ENCODE results near the gene GAREM1. TPM values are rescaled to one million over a fixed set of nuclear protein-coding genes. Genes with fewer than 3 reads are reported as not detected.

The GAREM1 gene
- polyA plus RNA-seq, 3 donors from 2014 or later = 0.03 TPM; not detected in 2

DNA sequence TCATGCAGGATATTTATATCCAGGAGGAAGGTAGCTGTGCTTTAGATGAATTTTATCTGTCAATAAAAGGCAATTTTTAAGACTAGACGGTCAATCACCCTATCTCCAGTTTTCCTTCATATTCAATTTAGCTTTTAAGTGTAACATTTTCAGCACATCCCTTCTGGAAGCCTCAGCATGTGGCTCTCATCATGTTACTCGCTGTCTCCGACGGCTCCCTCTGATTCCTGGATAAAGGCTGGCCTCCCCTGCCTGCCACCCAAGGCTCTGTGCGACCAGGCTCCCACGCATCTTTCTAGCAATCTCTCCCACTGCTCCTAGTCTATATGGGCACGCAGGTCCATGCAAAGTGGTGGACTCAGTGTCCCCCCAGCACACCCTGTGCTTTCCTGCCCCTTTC lies 196.4 kb downstream of the GAREM1 start:
- Mint-ChIP-seq H3K4me1 (no peaks in the 10 kb centered on the region), H3K9me3 (no peaks in the 10 kb centered on the region), H3K27ac (no peak overlapping the region), H3K4me3 (no peak overlapping the region), H3K36me3 (no peaks in the 10 kb centered on the region), H3K27me3 (ENCODE audit: low read depth in 3 of 3) (peaks cover 0 to 11% (median 2%) of the 10 kb centered on the region in 3 donors)
- DNase-seq = no peak

DNA sequence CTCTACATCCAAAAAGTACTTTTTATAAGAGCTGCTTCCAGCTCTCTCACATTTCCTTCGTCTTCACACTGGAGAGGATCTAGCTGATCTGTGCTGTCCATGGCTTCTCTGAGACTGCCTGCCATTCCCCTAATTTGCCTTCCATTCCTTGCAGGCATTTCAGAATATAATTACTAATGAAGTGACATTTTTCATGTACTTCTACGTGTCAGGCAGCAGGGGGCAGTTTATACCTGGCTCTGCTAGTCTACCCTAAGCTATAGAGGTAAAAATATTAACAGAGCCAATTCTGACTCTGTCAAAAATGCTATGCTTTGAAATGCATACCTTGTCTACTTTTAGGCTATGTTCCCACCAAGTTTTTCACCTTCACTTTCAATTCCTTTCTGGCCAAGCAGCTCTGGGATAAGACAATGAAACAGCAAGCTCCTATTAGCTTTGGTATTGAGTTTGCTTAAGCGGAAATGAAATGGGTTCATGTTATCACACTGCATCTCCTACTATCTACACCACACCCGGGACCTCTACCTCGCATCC lies 198.9 kb downstream of the GAREM1 start:
- no peak overlapping the region for H3K27ac Mint-ChIP-seq
- no peaks in the 10 kb centered on the region for H3K36me3 Mint-ChIP-seq
- H3K27me3 Mint-ChIP-seq (ENCODE audit: low read depth in 3 of 3) = peaks cover 0 to 11% (median 5%) of the 10 kb centered on the region in 3 donors
- H3K4me1 Mint-ChIP-seq = no peaks in the 10 kb centered on the region
- no peaks in the 10 kb centered on the region for H3K9me3 Mint-ChIP-seq
- H3K4me3 Mint-ChIP-seq = no peak overlapping the region
- no peak for DNase-seq

DNA sequence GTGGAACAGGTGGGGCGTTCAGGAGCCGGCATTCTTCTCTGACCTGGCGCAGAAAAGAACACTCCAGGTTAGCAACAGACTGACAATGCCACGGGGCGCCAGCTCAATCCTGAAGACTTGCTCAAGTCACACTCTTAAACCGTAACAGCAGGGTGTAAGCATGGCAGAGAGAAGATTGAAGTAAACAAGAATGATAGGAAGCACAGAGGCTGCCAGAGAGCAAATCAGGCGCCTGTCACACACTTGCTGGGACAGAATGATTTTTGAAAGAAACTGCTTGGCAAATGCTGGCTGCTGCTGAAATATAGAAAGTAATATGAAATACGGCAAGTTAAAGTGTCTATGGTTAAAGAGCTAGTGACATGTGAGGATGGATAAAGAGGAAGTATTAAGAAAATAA lies 200.3 kb downstream of the GAREM1 start:
- Mint-ChIP-seq H3K27ac (no peak overlapping the region), H3K27me3 (ENCODE audit: low read depth in 3 of 3) (peaks cover 0 to 12% (median 2%) of the 10 kb centered on the region in 3 donors), H3K4me3 (no peak overlapping the region)

GRCh38 chr18:32267463-32267862 lies 203.2 kb downstream of the GAREM1 start:
- no peaks in the 10 kb centered on the region for H3K4me1 Mint-ChIP-seq
- H3K27me3 Mint-ChIP-seq (ENCODE audit: low read depth in 3 of 3) = peaks cover 2 to 4% (median 2%) of the 10 kb centered on the region in 3 donors
- H3K9me3 Mint-ChIP-seq = no peaks in the 10 kb centered on the region
- H3K27ac Mint-ChIP-seq = no peak overlapping the region
- no peaks in the 10 kb centered on the region for H3K36me3 Mint-ChIP-seq
- no peak for DNase-seq
- no peak overlapping the region for H3K4me3 Mint-ChIP-seq

More for the DNA sequence above, 200.3 kb downstream of the GAREM1 start:
- H3K9me3 Mint-ChIP-seq = no peaks in the 10 kb centered on the region
- no peaks in the 10 kb centered on the region for H3K4me1 Mint-ChIP-seq
- DNase-seq = no peak
- H3K36me3 Mint-ChIP-seq = no peaks in the 10 kb centered on the region

- no peaks in the 10 kb centered on the region for H3K4me1 Mint-ChIP-seq
- peaks cover 2 to 7% (median 5%) of the 10 kb centered on the region in 3 donors for H3K27me3 Mint-ChIP-seq (ENCODE audit: low read depth in 3 of 3)
- H3K27ac Mint-ChIP-seq = no peak overlapping the region
- peaks cover 0 to 2% (median 0%) of the 10 kb centered on the region in 6 donors for H3K9me3 Mint-ChIP-seq
- H3K4me3 Mint-ChIP-seq = no peak overlapping the region
- no peak for DNase-seq
- H3K36me3 Mint-ChIP-seq = no peaks in the 10 kb centered on the region
Observed at GRCh38 chr18:32264401-32264800, 206.3 kb downstream of the GAREM1 start.

DNA sequence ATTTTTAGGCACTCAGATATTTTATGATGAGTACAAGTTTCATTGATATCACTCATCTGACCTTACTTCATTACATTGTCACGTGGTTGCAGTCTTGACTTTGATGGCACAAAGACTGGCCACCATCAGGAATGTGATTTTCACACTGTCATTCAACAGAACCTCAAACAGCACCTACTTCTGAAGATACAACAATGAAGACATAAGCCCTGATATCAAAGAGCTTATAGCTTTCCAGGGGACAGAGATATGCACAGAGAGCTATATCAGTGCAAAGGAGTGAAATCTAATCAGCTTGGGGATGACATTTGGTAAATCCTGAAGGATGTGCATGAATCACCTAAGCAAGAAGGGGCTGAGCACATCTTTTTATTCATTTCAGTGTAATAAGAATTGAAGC lies 208.6 kb downstream of the GAREM1 start:
- H3K9me3 Mint-ChIP-seq = peaks cover 0 to 5% (median 0%) of the 10 kb centered on the region in 6 donors
- H3K27ac Mint-ChIP-seq = no peak overlapping the region
- peaks cover 2 to 7% (median 6%) of the 10 kb centered on the region in 3 donors for H3K27me3 Mint-ChIP-seq (ENCODE audit: low read depth in 3 of 3)
- H3K4me3 Mint-ChIP-seq = no peak overlapping the region
- H3K4me1 Mint-ChIP-seq = no peaks in the 10 kb centered on the region
- no peaks in the 10 kb centered on the region for H3K36me3 Mint-ChIP-seq
- DNase-seq = no peak

- Mint-ChIP-seq H3K27me3 (ENCODE audit: low read depth in 3 of 3) (peaks cover 2 to 6% (median 5%) of the 10 kb centered on the region in 3 donors), H3K36me3 (no peaks in the 10 kb centered on the region), H3K4me1 (no peaks in the 10 kb centered on the region), H3K9me3 (peaks cover 0 to 7% (median 0%) of the 10 kb centered on the region in 6 donors), H3K4me3 (no peak overlapping the region), H3K27ac (no peak overlapping the region)
- no peak for DNase-seq
Observed at GRCh38 chr18:32261003-32261402, 209.7 kb downstream of the GAREM1 start.

DNA sequence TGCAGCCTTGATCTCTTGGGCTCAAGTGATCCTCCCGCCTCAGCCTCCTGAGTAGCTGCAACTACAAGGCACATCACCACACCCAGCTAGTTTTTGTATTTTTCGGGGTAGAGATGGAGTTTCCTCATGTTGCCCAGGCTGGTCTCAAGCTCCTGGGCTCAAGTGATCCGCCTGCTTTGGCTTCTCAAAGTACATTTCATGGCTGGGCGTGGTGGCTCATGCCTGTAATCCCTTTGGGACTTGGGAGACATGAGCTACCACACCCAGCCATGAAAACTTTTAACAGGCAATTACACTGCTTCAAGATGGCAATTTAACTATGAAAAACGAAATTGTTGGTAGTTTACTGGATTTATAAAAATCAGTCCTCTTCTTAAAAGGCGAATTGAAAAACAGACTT lies 211.1 kb downstream of the GAREM1 start:
- H3K36me3 Mint-ChIP-seq = no peaks in the 10 kb centered on the region
- no peak overlapping the region for H3K4me3 Mint-ChIP-seq
- H3K27ac Mint-ChIP-seq = no peak overlapping the region
- H3K9me3 Mint-ChIP-seq = peaks cover 0 to 7% (median 0%) of the 10 kb centered on the region in 6 donors
- peaks cover 2 to 8% (median 4%) of the 10 kb centered on the region in 3 donors for H3K27me3 Mint-ChIP-seq (ENCODE audit: low read depth in 3 of 3)
- DNase-seq = no peak
- H3K4me1 Mint-ChIP-seq = no peaks in the 10 kb centered on the region

- Mint-ChIP-seq H3K27ac (no peak overlapping the region), H3K4me1 (no peaks in the 10 kb centered on the region), H3K27me3 (ENCODE audit: low read depth in 3 of 3) (peaks cover 2 to 10% (median 4%) of the 10 kb centered on the region in 3 donors), H3K4me3 (no peak overlapping the region), H3K9me3 (peaks cover 0 to 7% (median 0%) of the 10 kb centered on the region in 6 donors), H3K36me3 (no peaks in the 10 kb centered on the region)
- DNase-seq = no peak
Observed at GRCh38 chr18:32258558-32259204, 212.0 kb downstream of the GAREM1 start.

GRCh38 chr18:32258148-32258547 lies 212.5 kb downstream of the GAREM1 start:
- H3K36me3 Mint-ChIP-seq = no peaks in the 10 kb centered on the region
- H3K27ac Mint-ChIP-seq = no peak overlapping the region
- no peak overlapping the region for H3K4me3 Mint-ChIP-seq
- peaks cover 2 to 10% (median 4%) of the 10 kb centered on the region in 3 donors for H3K27me3 Mint-ChIP-seq (ENCODE audit: low read depth in 3 of 3)
- DNase-seq = no peak
- peaks cover 0 to 7% (median 0%) of the 10 kb centered on the region in 6 donors for H3K9me3 Mint-ChIP-seq
- no peaks in the 10 kb centered on the region for H3K4me1 Mint-ChIP-seq

- Mint-ChIP-seq H3K4me1 (no peaks in the 10 kb centered on the region), H3K27me3 (ENCODE audit: low read depth in 3 of 3) (peaks cover 2 to 8% (median 4%) of the 10 kb centered on the region in 3 donors), H3K27ac (no peak overlapping the region), H3K4me3 (no peak overlapping the region), H3K9me3 (peaks cover 0 to 7% (median 0%) of the 10 kb centered on the region in 6 donors), H3K36me3 (no peaks in the 10 kb centered on the region)
- DNase-seq = no peak
Observed at GRCh38 chr18:32257084-32257785, 213.4 kb downstream of the GAREM1 start.

GRCh38 chr18:32255570-32255969 lies 215.1 kb downstream of the GAREM1 start:
- H3K27ac Mint-ChIP-seq = no peak overlapping the region

DNA sequence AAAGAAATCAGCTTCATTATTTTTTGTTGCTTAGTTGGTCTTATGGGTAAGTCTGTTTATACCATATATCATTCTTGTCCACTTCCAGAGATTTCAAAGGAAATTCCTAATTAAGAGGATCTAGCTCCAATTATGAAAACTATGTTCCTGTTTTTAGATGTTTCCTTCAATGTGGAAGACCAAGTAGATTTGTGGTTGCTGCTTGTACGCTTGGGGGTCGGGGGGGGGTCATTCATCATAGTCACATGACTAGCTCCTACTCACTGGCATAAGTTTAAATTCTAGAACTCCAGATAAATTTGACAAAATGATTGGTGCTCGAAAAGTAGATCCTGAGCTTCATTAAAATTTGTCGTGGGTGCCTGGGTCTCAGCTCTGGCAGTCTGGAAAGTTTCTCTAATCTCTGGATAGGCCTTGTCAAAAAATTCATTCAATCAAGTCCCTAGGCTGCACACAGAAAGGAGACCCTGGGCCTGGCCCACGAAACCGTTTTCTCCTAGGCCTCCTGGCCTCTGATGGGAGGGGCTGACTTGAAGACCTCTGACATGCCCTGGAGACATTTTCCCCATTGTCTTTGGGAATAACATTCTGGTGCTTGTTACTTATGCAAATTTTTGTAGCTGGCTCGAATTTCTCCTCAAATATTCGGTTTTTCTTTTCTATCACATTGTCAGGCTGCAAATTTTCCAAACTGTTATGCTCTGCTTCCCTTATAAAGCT lies 218.4 kb downstream of the GAREM1 start:
- peaks cover 0 to 2% (median 0%) of the 10 kb centered on the region in 6 donors for H3K9me3 Mint-ChIP-seq
- peaks cover 2 to 13% (median 7%) of the 10 kb centered on the region in 3 donors for H3K27me3 Mint-ChIP-seq (ENCODE audit: low read depth in 3 of 3)
- no peak for DNase-seq
- H3K27ac Mint-ChIP-seq = no peak overlapping the region
- H3K4me3 Mint-ChIP-seq = no peak overlapping the region
- no peaks in the 10 kb centered on the region for H3K36me3 Mint-ChIP-seq
- H3K4me1 Mint-ChIP-seq = no peaks in the 10 kb centered on the region

More at GRCh38 chr18:32255570-32255969, 215.1 kb downstream of the GAREM1 start:
- Mint-ChIP-seq H3K4me3 (no peak overlapping the region), H3K27me3 (ENCODE audit: low read depth in 3 of 3) (peaks cover 2 to 7% (median 4%) of the 10 kb centered on the region in 3 donors), H3K9me3 (peaks cover 0 to 4% (median 0%) of the 10 kb centered on the region in 6 donors), H3K36me3 (no peaks in the 10 kb centered on the region), H3K4me1 (no peaks in the 10 kb centered on the region)
- no peak for DNase-seq

- no peak overlapping the region for H3K4me3 Mint-ChIP-seq
- H3K9me3 Mint-ChIP-seq = no peaks in the 10 kb centered on the region
- no peak for DNase-seq
- no peak overlapping the region for H3K27ac Mint-ChIP-seq
- H3K36me3 Mint-ChIP-seq = no peaks in the 10 kb centered on the region
- peaks cover 2 to 15% (median 7%) of the 10 kb centered on the region in 3 donors for H3K27me3 Mint-ChIP-seq (ENCODE audit: low read depth in 3 of 3)
- no peaks in the 10 kb centered on the region for H3K4me1 Mint-ChIP-seq
Observed at GRCh38 chr18:32251466-32251865, 219.2 kb downstream of the GAREM1 start.

Measured in immature natural killer cell (primary cell).